CD8-positive, alpha-beta memory T cell (primary cell): ENCODE measurements around the gene ZNF184. TPM values are rescaled to one million over a fixed set of nuclear protein-coding genes. Genes with fewer than 3 reads are reported as not detected.

Experiments
- CTCF ChIA-PET: fragments of 350-600 bp; sonication (Branson Sonifier 250); formaldehyde crosslinking; loops from one replicate; lab custom pipeline; 2021; ENCODE audit warnings: antibody characterized with exemption; lab: Charles Lee
- POLR2A ChIA-PET: fragments of 350-600 bp; sonication (Branson Sonifier 250); formaldehyde crosslinking; loops from one replicate; lab custom pipeline; 2021; ENCODE audit warnings: antibody characterized with exemption; lab: Charles Lee
- DNase-seq, 5 donors: peaks; one replicate each; pipeline versions ENCODE4 v3.0.0 to v3.0.0-alpha.2; 2020 to 2022; ENCODE audit warnings: mixed read lengths in 1 of 5
- H3K27ac ChIP-seq: one replicate; pipeline ENCODE4 v1.7.0; 2013; ENCODE audit warnings: low read depth, mild to moderate bottlenecking, low read length, moderate library complexity
- H3K27me3 ChIP-seq: 2 replicates; pipeline ENCODE4 v1.7.0; 2013; ENCODE audit warnings: low read length, mild to moderate bottlenecking; ENCODE audit not compliant: insufficient read depth, poor library complexity, severe bottlenecking
- H3K36me3 ChIP-seq: 2 replicates; pipeline ENCODE4 v1.7.0; 2013; ENCODE audit warnings: mild to moderate bottlenecking, low read length, moderate library complexity; ENCODE audit not compliant: insufficient read depth
- H3K4me1 ChIP-seq: 2 replicates; pipeline ENCODE4 v1.7.0; 2013; ENCODE audit warnings: mild to moderate bottlenecking, low read length, moderate library complexity; ENCODE audit not compliant: insufficient read depth
- H3K4me3 ChIP-seq: 2 replicates; pipeline ENCODE4 v1.7.0; 2013; ENCODE audit warnings: mild to moderate bottlenecking, low read length
- H3K9me3 ChIP-seq: 2 replicates; pipeline ENCODE4 v1.7.0; 2013; ENCODE audit warnings: mild to moderate bottlenecking, low read length
- H3K27ac Mint-ChIP-seq, 8 donors: one replicate each; pipeline ENCODE4 v1.8.0; 2020 to 2021; ENCODE audit warnings: mixed read lengths in 8 of 8, mild to moderate bottlenecking in 6 of 8, inconsistent platforms in 3 of 8, moderate library complexity in 3 of 8
- H3K27me3 Mint-ChIP-seq, 2 donors: one replicate each; pipeline ENCODE4 v1.8.0; 2020 to 2021; ENCODE audit warnings: mixed read lengths in 2 of 2, mild to moderate bottlenecking in 1 of 2, moderate library complexity in 1 of 2
- H3K36me3 Mint-ChIP-seq, 3 donors: one replicate each; pipeline ENCODE4 v1.8.0; 2020 to 2021; ENCODE audit warnings: mixed read lengths in 3 of 3, inconsistent platforms in 1 of 3, mild to moderate bottlenecking in 1 of 3
- H3K4me1 Mint-ChIP-seq, 3 donors: one replicate each; pipeline ENCODE4 v1.8.0; 2020 to 2021; ENCODE audit warnings: mixed read lengths in 3 of 3, inconsistent platforms in 1 of 3, mild to moderate bottlenecking in 1 of 3
- H3K4me3 Mint-ChIP-seq, 7 donors: one replicate each; pipeline ENCODE4 v1.8.0; 2020 to 2021; ENCODE audit warnings: mixed read lengths in 7 of 7, mild to moderate bottlenecking in 6 of 7, moderate library complexity in 4 of 7, inconsistent platforms in 2 of 7
- H3K9me3 Mint-ChIP-seq, 5 donors: one replicate each; pipeline ENCODE4 v1.8.0; 2020 to 2022; ENCODE audit warnings: mixed read lengths in 5 of 5, mild to moderate bottlenecking in 3 of 5, moderate library complexity in 2 of 5, inconsistent platforms in 1 of 5
- polyA plus RNA-seq: library from polyadenylated mRNA; unstranded; fragments of 300-500 nt; fragmentation: Illumina TruSeq; gene quantifications from one replicate; pipeline ENCODE4 v1.2.3, GENCODE V29; 2021
- total RNA-seq, 2 experiments: library from RNA; stranded (reverse); gene quantifications; one replicate each; pipeline ENCODE4 v1.2.3, GENCODE V29; 2021

Gene ZNF184
- 10 to 100 TPM in 1 of 2 experiments, 1 to 10 TPM in 1; 9.7 to 10.0 TPM for total RNA-seq
- polyA plus RNA-seq = 10.8 TPM

DNA sequence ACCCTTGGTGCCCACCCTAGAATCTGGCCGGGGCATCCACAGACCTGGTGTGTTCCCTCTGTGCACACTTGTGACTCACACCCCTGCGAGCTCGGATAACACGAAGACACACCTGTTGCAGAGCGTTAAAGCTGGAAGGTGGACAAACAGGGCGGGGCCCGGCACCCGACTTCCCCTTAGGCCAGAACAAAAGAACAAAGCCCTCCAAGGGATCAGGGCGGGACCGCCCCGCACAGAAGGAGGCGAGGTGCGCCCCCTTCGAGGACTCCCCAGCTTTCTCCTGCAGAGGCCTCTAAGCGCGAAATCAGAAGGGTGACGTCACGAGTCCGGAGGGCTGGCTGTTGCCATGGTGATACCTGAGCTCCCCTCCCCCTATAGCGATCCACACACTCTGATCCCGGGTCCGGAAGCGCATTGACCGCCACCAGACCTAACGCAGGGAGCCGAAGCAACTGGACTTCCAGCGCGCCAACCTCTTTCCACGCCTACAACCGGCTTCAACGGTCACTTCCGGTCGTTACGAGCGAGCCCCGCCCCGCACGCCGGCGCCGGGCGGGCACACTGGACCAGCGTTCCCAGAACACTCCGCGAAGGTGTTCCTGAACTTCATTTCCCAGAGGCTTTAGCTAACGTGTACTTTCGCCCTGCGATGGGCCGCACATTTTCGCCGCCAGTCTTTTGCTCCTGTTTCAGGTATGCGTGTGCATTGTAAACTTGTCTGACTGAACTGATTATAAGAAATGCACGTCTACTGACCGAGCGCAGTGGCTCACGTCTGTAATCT lies at the start of gene ZNF184:
TSS of gene ZNF184 (minus strand) at position 489 of the 784 bp plus-strand sequence. CDS start 811 bp downstream, outside the sequence.
- Histone ChIP-seq H3K4me3 (peak within 1 kb of the TSS; percentile 91), H3K9me3 (no peaks in the 10 kb centered on the region), H3K27me3 (no peaks in the 10 kb centered on the region), H3K36me3 (no peaks in the 10 kb centered on the region), H3K4me1 (peaks cover 23% of the 10 kb centered on the region), H3K27ac (peak within 1 kb of the TSS; percentile 94)
- H3K4me3 Mint-ChIP-seq = peak within 1 kb of the TSS; percentile 93 to 99 (median 98)
- peak within 1 kb of the TSS; percentile 94 to 99 (median 97) for H3K27ac Mint-ChIP-seq
- H3K4me1 Mint-ChIP-seq = peaks cover 48 to 51% (median 51%) of the 10 kb centered on the region in 3 donors
- POLR2A ChIA-PET = interaction anchor here (0.6 to 1.5 kb wide), 11 partner anchors 30 to 1352 kb away, joined by 3 to 10 read pairs (median 4); a partner anchor contains a TSS
- CTCF ChIA-PET = interaction anchor here (0.8 to 2.1 kb wide), 8 partner anchors 10 to 421 kb away, joined by 3 to 8 read pairs (median 3); a partner anchor contains a TSS
- peaks cover 0 to 7% of the 10 kb centered on the region in 2 donors for H3K27me3 Mint-ChIP-seq
- peak; percentile 71 to 90 (median 88) for DNase-seq
- H3K9me3 Mint-ChIP-seq = no peaks in the 10 kb centered on the region
- peaks cover 0 to 32% (median 10%) of the 10 kb centered on the region in 3 donors for H3K36me3 Mint-ChIP-seq

GRCh38 chr6:27518881-27519795 lies 46.2 kb upstream of the ZNF184 start:
- CTCF ChIA-PET = interaction anchor here (0.8 to 2.7 kb wide), 18 partner anchors 8 to 377 kb away, joined by 3 to 31 read pairs (median 5); partner anchors contain the start of gene ZNF184
- H3K4me3 Mint-ChIP-seq = peak overlapping the region; percentile 83 to 99 (median 86)
- peaks cover 13 to 25% (median 21%) of the 10 kb centered on the region in 3 donors for H3K4me1 Mint-ChIP-seq
- peaks cover 7% of the 10 kb centered on the region for H3K4me1 ChIP-seq
- no peaks in the 10 kb centered on the region for H3K36me3 ChIP-seq
- peak overlapping the region; percentile 53 to 95 (median 77) for H3K27ac Mint-ChIP-seq
- peak overlapping the region; percentile 75 for H3K4me3 ChIP-seq
- peaks cover 0 to 6% (median 0%) of the 10 kb centered on the region in 3 donors for H3K36me3 Mint-ChIP-seq
- H3K9me3 ChIP-seq = no peaks in the 10 kb centered on the region
- H3K27ac ChIP-seq = peak overlapping the region; percentile 85
- DNase-seq = peak; percentile 21 to 71 (median 58)
- H3K27me3 Mint-ChIP-seq = peaks cover 12 to 28% of the 10 kb centered on the region in 2 donors
- no peaks in the 10 kb centered on the region for H3K27me3 ChIP-seq
- no peaks in the 10 kb centered on the region for H3K9me3 Mint-ChIP-seq
- POLR2A ChIA-PET = interaction anchor here (0.5 to 1.6 kb wide), 5 partner anchors 40 to 1513 kb away, joined by 3 to 16 read pairs (median 5); a partner anchor contains a TSS

DNA sequence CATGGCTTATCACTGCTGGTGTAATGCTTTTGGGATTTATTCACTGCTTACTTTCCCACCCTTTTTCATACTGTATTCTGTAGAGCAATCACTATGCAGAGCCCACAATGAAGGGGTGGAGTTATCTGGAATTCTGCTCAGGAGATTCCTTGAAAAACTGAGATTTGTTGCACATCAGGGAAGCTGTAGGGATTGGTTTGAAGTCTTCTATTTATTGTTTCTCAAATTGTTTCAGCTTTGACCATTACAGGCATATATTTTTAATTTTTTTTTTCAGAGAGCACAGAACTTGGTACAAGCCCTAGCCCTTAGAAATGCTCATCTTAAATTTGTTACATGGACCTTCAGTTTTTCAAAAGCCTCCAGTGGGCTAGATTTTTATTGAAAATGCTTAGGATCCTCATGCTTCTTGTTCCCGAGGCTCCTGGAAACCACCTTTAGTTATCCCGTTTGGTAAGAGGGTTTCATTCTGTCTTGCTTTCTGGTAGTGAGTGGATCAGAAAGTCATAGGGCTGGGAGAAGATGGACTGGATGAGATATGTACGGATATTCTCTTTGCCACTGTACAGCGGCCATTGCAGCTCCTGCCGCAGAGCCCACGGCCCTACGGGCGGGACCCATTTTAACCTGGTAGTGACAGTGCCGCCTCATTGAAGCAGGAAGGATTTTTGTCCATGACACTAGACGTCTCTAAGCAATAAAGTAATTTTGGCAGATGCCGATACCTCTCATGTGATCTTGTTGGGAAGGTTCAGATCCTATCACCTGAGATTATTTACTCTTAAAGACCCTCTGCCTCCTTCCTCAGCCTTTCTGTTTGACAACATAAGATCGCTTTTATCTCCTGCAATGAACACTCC lies 45.3 kb upstream of the ZNF184 start:
- Histone ChIP-seq H3K9me3 (no peaks in the 10 kb centered on the region), H3K4me1 (peaks cover 7% of the 10 kb centered on the region), H3K27me3 (no peaks in the 10 kb centered on the region), H3K27ac (peak overlapping the region; percentile 85), H3K4me3 (peak overlapping the region; percentile 75), H3K36me3 (no peaks in the 10 kb centered on the region)
- H3K4me3 Mint-ChIP-seq = peak overlapping the region; percentile 83 to 99 (median 86)
- no peak for DNase-seq
- H3K4me1 Mint-ChIP-seq = peaks cover 13 to 25% (median 21%) of the 10 kb centered on the region in 3 donors
- H3K27me3 Mint-ChIP-seq = peaks cover 18 to 28% of the 10 kb centered on the region in 2 donors
- peaks cover 0 to 6% (median 0%) of the 10 kb centered on the region in 3 donors for H3K36me3 Mint-ChIP-seq
- H3K9me3 Mint-ChIP-seq = no peaks in the 10 kb centered on the region
- POLR2A ChIA-PET = interaction anchor here (0.5 to 1.6 kb wide), 4 partner anchors 235 to 1512 kb away, joined by 3 to 16 read pairs (median 6); a partner anchor contains a TSS
- H3K27ac Mint-ChIP-seq = peak overlapping the region in 7 of 8 donors; percentile 24 to 92 (median 72)
- CTCF ChIA-PET = interaction anchor here (0.8 to 2.7 kb wide), 16 partner anchors 9 to 378 kb away, joined by 3 to 31 read pairs (median 5); partner anchors contain the start of gene ZNF184

DNA sequence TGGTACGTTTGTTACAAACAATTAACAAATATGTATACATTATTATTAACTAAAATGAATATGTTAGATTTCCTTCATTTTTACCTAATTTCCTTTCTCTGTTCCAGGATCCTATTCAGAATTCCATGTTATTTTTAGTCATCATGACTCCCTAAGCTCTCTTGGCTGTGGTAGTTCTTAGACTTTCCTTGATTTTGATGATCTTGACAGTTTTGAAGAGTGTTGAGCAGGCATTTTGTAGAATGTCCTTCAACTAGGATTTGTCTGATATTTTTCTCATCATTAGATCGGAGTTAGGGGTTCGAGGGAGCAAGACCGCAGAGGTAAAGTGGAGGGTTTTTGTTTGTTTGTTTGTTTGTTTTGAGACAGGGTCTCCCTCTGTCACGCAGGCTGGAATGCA lies 44.3 kb upstream of the ZNF184 start:
- no peak for DNase-seq
- H3K36me3 ChIP-seq = no peaks in the 10 kb centered on the region
- Mint-ChIP-seq H3K4me3 (peak overlapping the region in 4 of 7 donors; percentile 22 to 71 (median 44)), H3K4me1 (peaks cover 13 to 25% (median 21%) of the 10 kb centered on the region in 3 donors), H3K36me3 (peaks cover 0 to 6% (median 0%) of the 10 kb centered on the region in 3 donors), H3K27me3 (peaks cover 25 to 37% of the 10 kb centered on the region in 2 donors), H3K9me3 (no peaks in the 10 kb centered on the region), H3K27ac (peak overlapping the region in 1 of 8 donors; percentile 69)
- peaks cover 7% of the 10 kb centered on the region for H3K4me1 ChIP-seq
- H3K4me3 ChIP-seq = no peak overlapping the region
- POLR2A ChIA-PET = interaction anchor here (1.4 kb wide), 1 partner anchor 13 kb away, joined by 4 read pairs; no protein-coding TSS in a partner anchor
- no peak overlapping the region for H3K27ac ChIP-seq
- H3K27me3 ChIP-seq = peaks cover 5% of the 10 kb centered on the region
- H3K9me3 ChIP-seq = no peaks in the 10 kb centered on the region
- CTCF ChIA-PET = interaction anchor here (0.7 to 2.7 kb wide), 3 partner anchors 9 to 235 kb away, joined by 3 to 31 read pairs (median 22); no protein-coding TSS in a partner anchor

GRCh38 chr6:27514906-27515495 lies 42.1 kb upstream of the ZNF184 start:
- DNase-seq = no peak
- Histone ChIP-seq H3K27ac (no peak overlapping the region), H3K9me3 (no peaks in the 10 kb centered on the region), H3K27me3 (peaks cover 11% of the 10 kb centered on the region), H3K36me3 (no peaks in the 10 kb centered on the region), H3K4me1 (peaks cover 7% of the 10 kb centered on the region), H3K4me3 (no peak overlapping the region)
- H3K36me3 Mint-ChIP-seq = peaks cover 0 to 6% (median 0%) of the 10 kb centered on the region in 3 donors
- H3K27ac Mint-ChIP-seq = peak overlapping the region in 3 of 8 donors; percentile 52 to 83 (median 52)
- H3K27me3 Mint-ChIP-seq = peaks cover 38 to 56% of the 10 kb centered on the region in 2 donors
- peak overlapping the region in 6 of 7 donors; percentile 40 to 73 (median 62) for H3K4me3 Mint-ChIP-seq
- ChIA-PET POLR2A (no interaction called here), CTCF (interaction anchor here (0.9 to 1.0 kb wide), 2 partner anchors 9 to 237 kb away, joined by 3 to 4 read pairs; no protein-coding TSS in a partner anchor)
- no peaks in the 10 kb centered on the region for H3K9me3 Mint-ChIP-seq
- peaks cover 13 to 25% (median 21%) of the 10 kb centered on the region in 3 donors for H3K4me1 Mint-ChIP-seq

DNA sequence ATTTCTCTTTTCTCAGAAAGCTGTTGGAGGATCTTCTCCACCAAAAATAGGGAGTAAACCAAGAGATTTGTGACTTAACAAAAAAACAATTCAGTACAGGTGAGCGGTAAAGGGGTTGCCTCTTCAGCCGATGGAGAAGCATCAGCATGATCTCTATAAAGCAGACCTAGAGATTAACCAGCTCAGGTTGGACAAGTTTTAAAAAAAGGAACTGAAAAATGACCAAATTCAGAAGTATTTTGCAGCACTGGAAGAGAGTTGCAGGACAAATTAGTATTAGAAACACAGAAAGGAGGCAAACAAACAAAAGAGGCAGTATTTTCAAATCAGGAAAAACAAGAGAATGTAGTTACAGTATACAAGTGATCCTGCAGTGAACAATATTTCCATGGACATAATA lies 39.6 kb upstream of the ZNF184 start:
- no peak overlapping the region for H3K27ac Mint-ChIP-seq
- Histone ChIP-seq H3K27me3 (peaks cover 13% of the 10 kb centered on the region), H3K36me3 (no peaks in the 10 kb centered on the region), H3K4me3 (no peak overlapping the region), H3K9me3 (no peaks in the 10 kb centered on the region), H3K27ac (no peak overlapping the region), H3K4me1 (no peaks in the 10 kb centered on the region)
- ChIA-PET CTCF (no interaction called here), POLR2A (no interaction called here)
- peaks cover 2 to 7% (median 4%) of the 10 kb centered on the region in 3 donors for H3K4me1 Mint-ChIP-seq
- no peaks in the 10 kb centered on the region for H3K36me3 Mint-ChIP-seq
- DNase-seq = no peak
- H3K4me3 Mint-ChIP-seq = no peak overlapping the region
- H3K9me3 Mint-ChIP-seq = no peaks in the 10 kb centered on the region
- peaks cover 49 to 72% of the 10 kb centered on the region in 2 donors for H3K27me3 Mint-ChIP-seq
